GM12892 (cell line): Measurements from ENCODE around the gene ERBB4.

Source experiments
- POLR2A ChIP-seq: IDR thresholded peaks from 2 replicates; pipeline ENCODE4 v1.6.1; 2011; ENCODE audit warnings: low read depth, low read length, control low read depth
- POLR2AphosphoS5 ChIP-seq: IDR thresholded peaks from 2 replicates; pipeline ENCODE4 v1.6.1; 2011; ENCODE audit warnings: low read depth, low read length, control low read depth
- TAF1 ChIP-seq: IDR thresholded peaks from 2 replicates; pipeline ENCODE4 v1.6.1; 2011; ENCODE audit warnings: low read depth, mild to moderate bottlenecking, control low read depth, low read length, borderline replicate concordance

DNA sequence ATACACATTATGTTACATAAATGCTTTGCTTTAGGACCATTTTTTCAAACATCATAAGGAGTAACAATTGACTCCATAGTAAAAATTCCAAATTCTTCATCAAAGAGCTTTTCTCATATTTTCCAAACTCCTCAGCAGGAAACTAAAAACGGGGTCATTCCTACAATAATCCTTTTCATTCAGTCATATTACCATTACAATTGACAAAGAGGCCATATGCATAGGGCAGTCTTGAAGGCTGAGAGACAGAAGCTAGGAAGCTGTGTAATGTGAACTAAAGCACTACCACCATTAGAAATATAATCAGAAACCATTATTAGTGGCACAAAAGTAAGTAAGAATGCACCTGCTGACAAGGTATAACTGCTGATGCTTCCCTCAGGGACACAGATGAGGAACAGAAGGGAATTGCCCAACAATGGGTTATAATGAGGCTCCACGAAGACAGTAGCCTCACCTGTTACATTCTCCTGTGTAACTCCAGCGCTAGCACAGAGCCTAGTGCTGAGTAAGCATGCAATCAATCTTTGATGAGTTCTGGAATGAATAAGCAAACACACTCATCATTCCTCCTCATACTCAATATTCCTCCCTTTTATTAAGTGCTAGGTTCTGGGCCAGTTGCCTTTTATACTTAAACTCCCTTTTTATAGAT is 1039.9 kb downstream of the ERBB4 start:
- TF ChIP-seq POLR2A (no peak), TAF1 (no peak), POLR2AphosphoS5 (no peak)
